ENCODE measurements around the gene ABCC8.

DNA sequence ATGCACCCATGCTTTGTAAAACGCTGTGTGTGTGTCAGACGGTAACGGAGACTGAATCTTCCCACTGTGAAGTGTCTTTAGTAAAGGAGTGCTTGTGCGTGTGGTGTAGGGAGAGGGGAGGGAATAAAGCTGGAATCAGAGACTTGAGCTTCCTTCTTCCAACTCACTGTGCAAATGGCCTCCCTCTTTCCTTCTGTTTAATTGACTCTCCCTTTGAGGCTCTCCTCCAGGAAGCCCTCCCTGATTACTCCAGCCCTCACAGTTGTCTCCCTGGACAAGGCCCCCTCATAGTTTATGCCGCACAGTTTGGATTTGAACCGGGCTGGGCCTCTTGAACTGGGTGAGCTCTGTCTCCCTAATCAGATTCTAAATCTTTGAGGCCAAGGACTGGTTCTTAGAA is 65.2 kb downstream of the ABCC8 start:
- TF ChIP-seq, protein P1, sequence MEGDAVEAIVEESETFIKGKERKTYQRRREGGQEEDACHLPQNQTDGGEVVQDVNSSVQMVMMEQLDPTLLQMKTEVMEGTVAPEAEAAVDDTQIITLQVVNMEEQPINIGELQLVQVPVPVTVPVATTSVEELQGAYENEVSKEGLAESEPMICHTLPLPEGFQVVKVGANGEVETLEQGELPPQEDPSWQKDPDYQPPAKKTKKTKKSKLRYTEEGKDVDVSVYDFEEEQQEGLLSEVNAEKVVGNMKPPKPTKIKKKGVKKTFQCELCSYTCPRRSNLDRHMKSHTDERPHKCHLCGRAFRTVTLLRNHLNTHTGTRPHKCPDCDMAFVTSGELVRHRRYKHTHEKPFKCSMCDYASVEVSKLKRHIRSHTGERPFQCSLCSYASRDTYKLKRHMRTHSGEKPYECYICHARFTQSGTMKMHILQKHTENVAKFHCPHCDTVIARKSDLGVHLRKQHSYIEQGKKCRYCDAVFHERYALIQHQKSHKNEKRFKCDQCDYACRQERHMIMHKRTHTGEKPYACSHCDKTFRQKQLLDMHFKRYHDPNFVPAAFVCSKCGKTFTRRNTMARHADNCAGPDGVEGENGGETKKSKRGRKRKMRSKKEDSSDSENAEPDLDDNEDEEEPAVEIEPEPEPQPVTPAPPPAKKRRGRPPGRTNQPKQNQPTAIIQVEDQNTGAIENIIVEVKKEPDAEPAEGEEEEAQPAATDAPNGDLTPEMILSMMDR (conservative IDR thresholded peaks at IDR 0.05 in 1 of 2, IDR thresholded peaks at IDR 0.05 in 1 of 2; ENCODE audit: extremely low read depth in 1 of 2, insufficient read depth in 1 of 2, low read depth in 1 of 2, low read length in 2 of 2), result no peak
- no peak for TF ChIP-seq EZH2 (IDR thresholded peaks at IDR 0.05; ENCODE audit: borderline replicate concordance, low read length)

Data from mammary epithelial cell (primary cell).